IMR-90 (cell line): Measurements from ENCODE around the gene ATP2B1.

Experiments used
- BHLHE40 ChIP-seq: fragments of 150-350 bp; IDR thresholded peaks from 2 replicates; pipeline ENCODE4 v1.6.1; 2016; ENCODE audit warnings: mild to moderate bottlenecking, low read depth, low read length
- CHD1 ChIP-seq: IDR thresholded peaks from 2 replicates; pipeline ENCODE4 v1.6.1; 2012; ENCODE audit warnings: low read depth, low read length, improper control_type of control experiment
- CTCF ChIP-seq: conservative IDR thresholded peaks from 2 replicates; pipeline ENCODE4 v1.5.1; 2012; ENCODE audit warnings: mild to moderate bottlenecking, low read depth, low read length, improper control_type of control experiment
- ELK1 ChIP-seq: fragments of 150-350 bp; IDR thresholded peaks from 2 replicates; pipeline ENCODE4 v1.6.1; 2016; ENCODE audit warnings: low read depth, mild to moderate bottlenecking, low read length, moderate library complexity, borderline replicate concordance
- FOS ChIP-seq: fragments of 150-350 bp; IDR thresholded peaks from 2 replicates; pipeline ENCODE4 v1.6.1; 2016; ENCODE audit warnings: low read depth, low read length
- MAFK ChIP-seq: IDR thresholded peaks from 2 replicates; pipeline ENCODE4 v1.6.1; 2012; ENCODE audit warnings: low read depth, low read length, improper control_type of control experiment
- MAZ ChIP-seq: IDR thresholded peaks from 2 replicates; pipeline ENCODE4 v1.6.1; 2012; ENCODE audit warnings: low read depth, mild to moderate bottlenecking, low read length, improper control_type of control experiment, moderate library complexity, borderline replicate concordance
- POLR2A ChIP-seq: IDR thresholded peaks from 2 replicates; pipeline ENCODE4 v1.6.1; 2012; ENCODE audit warnings: mild to moderate bottlenecking, low read depth, low read length
- RFX5 ChIP-seq: IDR thresholded peaks from 2 replicates; pipeline ENCODE4 v1.8.0; 2012; ENCODE audit warnings: low read depth, mild to moderate bottlenecking, low read length, moderate library complexity
- SMC3 ChIP-seq: fragments of 150-350 bp; IDR thresholded peaks from 2 replicates; pipeline ENCODE4 v1.6.1; 2016; ENCODE audit warnings: low read depth, mild to moderate bottlenecking, antibody characterized with exemption, low read length, moderate library complexity
- USF2 ChIP-seq: fragments of 150-350 bp; IDR thresholded peaks from 2 replicates; pipeline ENCODE4 v1.6.1; 2017; ENCODE audit warnings: mild to moderate bottlenecking, antibody characterized with exemption, low read length, low read depth

GRCh38 chr12:89689306-89689705 lies 19.3 kb downstream of the ATP2B1 start:
- TF ChIP-seq CTCF (no peak), USF2 (no peak), ELK1 (no peak), BHLHE40 (no peak), POLR2A (no peak), FOS (no peak), CHD1 (no peak), MAFK (no peak), SMC3 (no peak), MAZ (no peak), RFX5 (no peak)
